BE2C (cell line): ENCODE measurements around the gene JAGN1.

Experiments
- DNase-seq: peaks from one replicate; pipeline ENCODE4 v3.0.0-alpha.2; 2020
- H3K27me3 ChIP-seq: fragments of 250-450 bp; sonication (Bioruptor Pico); 2 replicates; pipeline ENCODE4 v1.5.1; 2020; ENCODE audit warnings: mild to moderate bottlenecking
- H3K36me3 ChIP-seq: fragments of 250-450 bp; sonication (Bioruptor Pico); 2 replicates; pipeline ENCODE4 v1.5.1; 2020; ENCODE audit warnings: mild to moderate bottlenecking
- H3K4me1 ChIP-seq: fragments of 250-450 bp; sonication (Bioruptor Pico); 2 replicates; pipeline ENCODE4 v1.5.1; 2020
- H3K4me3 ChIP-seq: 2 replicates; pipeline ENCODE4 v1.5.1; 2011; ENCODE audit warnings: low read depth, low read length
- H3K9me3 ChIP-seq: fragments of 250-450 bp; sonication (Bioruptor Pico); 2 replicates; pipeline ENCODE4 v1.5.1; 2020
- TF ChIP-seq, protein P1 (sequence below): IDR thresholded peaks from 2 replicates; pipeline ENCODE4 v1.5.1; 2012; ENCODE audit warnings: mild to moderate bottlenecking, low read depth, low read length

The JAGN1 gene

GRCh38 chr3:9942164-9942563 lies 51.8 kb downstream of the JAGN1 start:
- DNase-seq, result no peak
- Histone ChIP-seq H3K4me3 (no peak overlapping the region), H3K9me3 (no peaks in the 10 kb centered on the region), H3K36me3 (no peaks in the 10 kb centered on the region), H3K4me1 (no peaks in the 10 kb centered on the region), H3K27me3 (no peaks in the 10 kb centered on the region)
- TF ChIP-seq, protein P1, sequence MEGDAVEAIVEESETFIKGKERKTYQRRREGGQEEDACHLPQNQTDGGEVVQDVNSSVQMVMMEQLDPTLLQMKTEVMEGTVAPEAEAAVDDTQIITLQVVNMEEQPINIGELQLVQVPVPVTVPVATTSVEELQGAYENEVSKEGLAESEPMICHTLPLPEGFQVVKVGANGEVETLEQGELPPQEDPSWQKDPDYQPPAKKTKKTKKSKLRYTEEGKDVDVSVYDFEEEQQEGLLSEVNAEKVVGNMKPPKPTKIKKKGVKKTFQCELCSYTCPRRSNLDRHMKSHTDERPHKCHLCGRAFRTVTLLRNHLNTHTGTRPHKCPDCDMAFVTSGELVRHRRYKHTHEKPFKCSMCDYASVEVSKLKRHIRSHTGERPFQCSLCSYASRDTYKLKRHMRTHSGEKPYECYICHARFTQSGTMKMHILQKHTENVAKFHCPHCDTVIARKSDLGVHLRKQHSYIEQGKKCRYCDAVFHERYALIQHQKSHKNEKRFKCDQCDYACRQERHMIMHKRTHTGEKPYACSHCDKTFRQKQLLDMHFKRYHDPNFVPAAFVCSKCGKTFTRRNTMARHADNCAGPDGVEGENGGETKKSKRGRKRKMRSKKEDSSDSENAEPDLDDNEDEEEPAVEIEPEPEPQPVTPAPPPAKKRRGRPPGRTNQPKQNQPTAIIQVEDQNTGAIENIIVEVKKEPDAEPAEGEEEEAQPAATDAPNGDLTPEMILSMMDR, result no peak

DNA sequence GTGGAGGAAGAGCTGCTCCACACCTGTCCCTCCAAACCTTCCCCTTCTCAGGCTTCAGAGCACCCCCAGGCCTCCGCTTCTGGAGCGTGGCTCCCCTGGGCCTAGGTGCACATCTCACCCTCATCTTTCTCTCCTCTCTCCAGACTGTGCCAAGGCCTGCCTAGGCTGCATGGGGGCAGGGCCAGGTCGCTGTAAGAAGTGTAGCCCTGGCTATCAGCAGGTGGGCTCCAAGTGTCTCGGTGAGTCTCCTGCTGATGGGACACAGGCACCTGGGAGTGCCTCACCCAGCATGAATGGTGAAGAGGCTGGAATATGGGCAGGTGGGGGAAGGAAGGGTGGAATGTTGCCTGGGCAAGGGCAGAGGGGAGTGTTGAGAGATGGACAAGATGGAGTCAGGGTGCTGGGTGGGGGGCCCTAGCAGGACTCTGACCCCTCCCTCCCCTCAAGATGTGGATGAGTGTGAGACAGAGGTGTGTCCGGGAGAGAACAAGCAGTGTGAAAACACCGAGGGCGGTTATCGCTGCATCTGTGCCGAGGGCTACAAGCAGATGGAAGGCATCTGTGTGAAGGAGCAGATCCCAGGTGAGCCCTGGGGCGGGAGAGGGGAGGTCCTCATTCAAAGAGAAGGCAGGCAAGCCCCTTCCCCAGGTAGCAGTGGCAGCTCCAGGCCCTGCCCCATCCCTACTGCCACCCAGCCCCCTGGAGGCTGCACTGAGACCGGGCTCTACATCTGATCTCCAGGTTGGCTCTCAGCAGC lies 52.7 kb downstream of the JAGN1 start:
- no peaks in the 10 kb centered on the region for H3K4me1 ChIP-seq
- TF ChIP-seq, protein P1, result no peak
- H3K36me3 ChIP-seq, result no peaks in the 10 kb centered on the region
- H3K27me3 ChIP-seq, result no peaks in the 10 kb centered on the region
- no peaks in the 10 kb centered on the region for H3K9me3 ChIP-seq
- no peak overlapping the region for H3K4me3 ChIP-seq
- no peak for DNase-seq
